Liver (tissue), 9 donors: Measurements from ENCODE around the gene NRM. TPM values are rescaled to one million over a fixed set of nuclear protein-coding genes. Genes with fewer than 3 reads are reported as not detected.

Experiments
- DNase-seq: peaks from one replicate; pipeline ENCODE4 v3.0.0-alpha.2; 2017; ENCODE audit warnings: low spot score
- H3K27ac ChIP-seq, 2 donors: one replicate each; pipeline ENCODE4 v1.7.0; 2013; ENCODE audit warnings: inconsistent platforms in 2 of 2, low read length in 2 of 2, control low read depth in 1 of 2, low read depth in 1 of 2, mild to moderate bottlenecking in 1 of 2
- H3K27me3 ChIP-seq, 4 donors: one replicate each; pipeline versions ENCODE4 v1.6.1 to v1.7.0; 2013; ENCODE audit warnings: low read length in 3 of 4, inconsistent platforms in 1 of 4, mild to moderate bottlenecking in 1 of 4, moderate library complexity in 1 of 4; ENCODE audit not compliant: control insufficient read depth in 4 of 4, insufficient read depth in 4 of 4
- H3K36me3 ChIP-seq, 4 donors: one replicate each; pipeline versions ENCODE4 v1.6.1 to v1.7.0; 2013; ENCODE audit warnings: low read length in 3 of 4, mild to moderate bottlenecking in 3 of 4, low read depth in 1 of 4, moderate library complexity in 1 of 4; ENCODE audit not compliant: control insufficient read depth in 4 of 4, insufficient read depth in 3 of 4
- H3K4me1 ChIP-seq, 4 donors: one replicate each; pipeline versions ENCODE4 v1.6.1 to v1.7.0; 2013; ENCODE audit warnings: low read length in 3 of 4, mild to moderate bottlenecking in 3 of 4, moderate library complexity in 1 of 4; ENCODE audit not compliant: control insufficient read depth in 4 of 4, insufficient read depth in 4 of 4
- H3K4me3 ChIP-seq, 3 donors: one replicate each; pipeline versions ENCODE4 v1.6.1 to v1.7.0; 2013; ENCODE audit warnings: low read length in 3 of 3, control low read depth in 1 of 3, low read depth in 1 of 3, mild to moderate bottlenecking in 1 of 3
- H3K9ac ChIP-seq, 2 donors: one replicate each; pipeline ENCODE4 v1.7.0; 2013; ENCODE audit warnings: low read length in 2 of 2, mild to moderate bottlenecking in 2 of 2, moderate library complexity in 2 of 2, control low read depth in 1 of 2, low read depth in 1 of 2
- H3K9me3 ChIP-seq, 4 donors: one replicate each; pipeline versions ENCODE4 v1.6.1 to v1.7.0; 2013; ENCODE audit warnings: low read length in 3 of 4; ENCODE audit not compliant: control insufficient read depth in 4 of 4
- ATF3 ChIP-seq: IDR thresholded peaks from 2 replicates; pipeline ENCODE4 v1.6.1; 2016; ENCODE audit warnings: antibody characterized with exemption
- CTCF ChIP-seq: fragments of 150-350 bp; IDR thresholded peaks from 2 replicates; pipeline ENCODE4 v1.5.1; 2017; ENCODE audit warnings: improper control_type of control experiment, low read depth, low read length; ENCODE audit not compliant: missing input control
- EGR1 ChIP-seq, 2 donors: IDR thresholded peaks; 2 replicates each; pipeline ENCODE4 v1.6.1; 2016 to 2018; ENCODE audit warnings: antibody characterized with exemption in 2 of 2, low read depth in 2 of 2
- HNF4A ChIP-seq, 2 donors: conservative IDR thresholded peaks; 2 replicates each; pipeline ENCODE4 v1.6.1; 2016; ENCODE audit warnings: antibody characterized with exemption in 2 of 2, mild to moderate bottlenecking in 2 of 2
- HNF4G ChIP-seq: IDR thresholded peaks from 2 replicates; pipeline ENCODE4 v1.6.1; 2016; ENCODE audit warnings: antibody characterized with exemption
- JUND ChIP-seq, 2 donors: IDR thresholded peaks; 2 replicates each; pipeline ENCODE4 v1.6.1; 2016; ENCODE audit warnings: antibody characterized with exemption in 2 of 2
- MAX ChIP-seq: IDR thresholded peaks from 2 replicates; pipeline ENCODE4 v1.6.1; 2016; ENCODE audit warnings: antibody characterized with exemption
- REST ChIP-seq: IDR thresholded peaks from 2 replicates; pipeline ENCODE4 v1.6.1; 2016; ENCODE audit warnings: antibody characterized with exemption, mild to moderate bottlenecking
- RXRA ChIP-seq, 2 donors: IDR thresholded peaks; 2 replicates each; pipeline ENCODE4 v1.6.1; 2017 to 2018; ENCODE audit warnings: antibody characterized with exemption in 2 of 2, mild to moderate bottlenecking in 1 of 2
- YY1 ChIP-seq: IDR thresholded peaks from 2 replicates; pipeline ENCODE4 v1.6.1; 2016; ENCODE audit warnings: antibody characterized with exemption, mild to moderate bottlenecking
- ZBTB33 ChIP-seq: IDR thresholded peaks from 2 replicates; pipeline ENCODE4 v1.6.1; 2016; ENCODE audit warnings: antibody characterized with exemption
- WGBS: extraction: QIAGEN DNeasy Blood & Tissue Kit; methylation state at CpG from one replicate; pipeline ENCODE4 v1.1.7; 2013; 5-methylcytosine and 5-hydroxymethylcytosine counted together
- polyA plus RNA-seq, 2 donors: library from polyadenylated mRNA; stranded (reverse) in 1 of 2; unstranded in 1 of 2; fragments of 200-250 nt in 1 of 2; fragments of >200 nt in 1 of 2; fragmentation: Nextera tagmentation in 1 of 2; extraction: Ambion mirVana in 1 of 2; gene quantifications; one replicate each; pipeline versions ENCODE4 v1.2.1 to v1.2.3, GENCODE V29; 2013 to 2015
- total RNA-seq, 2 donors: library from RNA; depleted of rRNA; stranded (reverse); fragments of >200 nt; gene quantifications; one replicate each; pipeline ENCODE4 v1.2.3, GENCODE V29; 2014
- donor health status: healthy.
- donor health status: healthy.
- donor health status: healthy.
- donor health status: healthy.
- donor health status: healthy.

Gene NRM
- total and polyA plus RNA-seq, 4 donors: 0.59 to 3.3 (median 2.4) TPM

GRCh38 chr6:30684386-30685156, 6.2 kb downstream of the NRM start:
- Histone ChIP-seq H3K27me3 (no peaks in the 10 kb centered on the region), H3K4me1 (peaks cover 16 to 71% (median 55%) of the 10 kb centered on the region in 4 donors), H3K27ac (peak overlapping the region; percentile 97 to 99), H3K9ac (peak overlapping the region; percentile 75 to 81), H3K36me3 (no peaks in the 10 kb centered on the region), H3K4me3 (peak overlapping the region; percentile 60 to 94 (median 77)), H3K9me3 (no peaks in the 10 kb centered on the region)
- no peak for TF ChIP-seq MAX
- no peak for TF ChIP-seq ZBTB33
- TF ChIP-seq EGR1 (IDR thresholded peaks at IDR 0.05; ENCODE audit: low read depth in 2 of 2): no peak
- peak in 1 of 2 donors; percentile 24 for TF ChIP-seq HNF4A (conservative IDR thresholded peaks at IDR 0.05)
- WGBS: 50% methylated on average over 21 of the region's 21 CpGs
- no peak for DNase-seq

- H3K9me3 ChIP-seq: no peaks in the 10 kb centered on the region
Observed at GRCh38 chr6:30683980-30684338, 6.8 kb downstream of the NRM start.

More at GRCh38 chr6:30683980-30684338, 6.8 kb downstream of the NRM start:
- Histone ChIP-seq H3K27me3 (no peaks in the 10 kb centered on the region), H3K9ac (peak overlapping the region; percentile 72 to 77), H3K4me1 (peaks cover 16 to 74% (median 55%) of the 10 kb centered on the region in 4 donors), H3K4me3 (peak overlapping the region; percentile 59 to 71 (median 60)), H3K36me3 (no peaks in the 10 kb centered on the region), H3K27ac (peak overlapping the region; percentile 97 to 99)
- WGBS: 33% methylated on average over 2 of the region's 2 CpGs
- TF ChIP-seq RXRA (IDR thresholded peaks at IDR 0.05) (no peak), ATF3 (no peak), CTCF (no peak), ZBTB33 (no peak), REST (no peak), HNF4G (no peak), YY1 (no peak), JUND (IDR thresholded peaks at IDR 0.05) (no peak), EGR1 (IDR thresholded peaks at IDR 0.05; ENCODE audit: low read depth in 2 of 2) (no peak)
- no peak for DNase-seq
